Measurements from ENCODE around the gene MSLN. TPM values are rescaled to one million over a fixed set of nuclear protein-coding genes. Genes with fewer than 3 reads are reported as not detected.
"Not testable (repeated sequence)": the region's sequence is repeated elsewhere in the genome, so short reads cannot be mapped to it uniquely, and the experiment has no call there.

Gene MSLN
- total RNA-seq, 2 donors from 2014 or later: not detected

DNA sequence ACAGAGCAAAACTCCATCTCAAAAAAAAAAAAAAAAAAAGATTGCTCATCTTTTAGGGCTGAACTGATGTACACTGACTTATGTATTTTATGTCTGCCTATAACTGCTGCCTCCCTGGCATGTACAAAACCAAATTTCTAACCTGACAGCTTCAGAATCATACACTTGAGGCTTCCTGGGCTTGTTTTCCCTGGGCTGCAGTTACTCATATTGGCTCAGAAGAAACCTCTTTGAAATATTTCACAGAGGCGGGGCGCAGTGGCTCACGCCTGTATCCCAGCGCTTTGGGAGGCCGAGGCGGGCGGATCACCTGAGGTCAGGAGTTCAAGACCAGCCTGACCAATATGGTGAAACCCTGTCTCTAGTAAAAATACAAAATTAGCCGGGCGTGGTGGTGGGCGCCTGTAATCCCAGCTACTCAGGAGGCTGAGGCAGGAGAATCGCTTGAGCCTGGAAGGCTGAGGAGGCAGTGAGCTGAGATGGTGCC lies 6.4 kb upstream of the MSLN start:
- H3K9me3 Mint-ChIP-seq; H3K4me3 Mint-ChIP-seq; H3K4me1 Mint-ChIP-seq; H3K27ac Mint-ChIP-seq; H3K27me3 Mint-ChIP-seq; H3K36me3 Mint-ChIP-seq (ENCODE audit: low read depth); ATAC-seq (replicated peaks): not testable (repeated sequence)

DNA sequence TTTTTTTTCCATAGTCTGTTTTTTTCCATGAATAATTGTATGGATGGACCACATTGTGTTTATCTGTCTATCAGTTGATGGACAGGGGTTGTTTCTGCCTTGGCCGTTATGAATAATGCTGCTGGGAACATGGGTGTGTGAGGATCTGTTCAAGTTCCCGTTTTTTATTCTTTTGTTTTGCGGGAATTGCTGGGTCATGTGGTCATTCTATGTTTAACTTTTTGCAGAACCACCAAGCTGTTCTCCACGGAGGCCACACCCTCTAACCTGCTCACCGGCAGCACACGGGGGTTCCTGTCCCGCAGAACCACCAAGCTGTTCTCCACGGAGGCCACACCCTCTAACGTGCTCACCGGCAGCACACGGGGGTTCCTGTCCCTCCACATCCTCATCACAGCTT lies 5.9 kb upstream of the MSLN start:
- Mint-ChIP-seq H3K4me1 (no peaks in the 10 kb centered on the region), H3K27ac (no peak overlapping the region), H3K27me3 (peaks cover 5% of the 10 kb centered on the region), H3K9me3 (no peaks in the 10 kb centered on the region), H3K4me3 (no peak overlapping the region), H3K36me3 (ENCODE audit: low read depth) (no peaks in the 10 kb centered on the region)
- no peak for ATAC-seq (replicated peaks)

DNA sequence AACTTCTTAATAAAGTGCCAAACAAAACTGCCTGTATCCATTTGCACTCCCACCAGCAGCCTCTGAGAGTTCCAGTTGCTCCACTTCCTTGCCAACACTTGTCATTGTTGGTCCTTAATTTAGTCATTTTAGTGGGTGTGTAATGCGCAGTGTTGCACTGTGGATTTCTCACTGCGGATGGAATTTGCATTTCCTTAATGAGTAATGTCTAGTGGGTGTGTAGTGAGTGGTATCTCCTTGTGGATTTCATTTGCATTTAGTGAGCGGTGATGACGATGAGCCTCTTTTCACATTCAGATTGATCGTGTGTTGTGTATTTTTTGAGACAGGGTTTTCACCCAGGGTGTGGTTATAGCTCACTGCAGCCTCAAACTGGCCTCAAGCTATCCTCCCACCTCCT lies 4.1 kb upstream of the MSLN start:
- ATAC-seq (replicated peaks): peak; percentile 95
- H3K4me1 Mint-ChIP-seq: no peaks in the 10 kb centered on the region
- no peak overlapping the region for H3K27ac Mint-ChIP-seq
- no peaks in the 10 kb centered on the region for H3K36me3 Mint-ChIP-seq (ENCODE audit: low read depth)
- peaks cover 5% of the 10 kb centered on the region for H3K27me3 Mint-ChIP-seq
- no peak overlapping the region for H3K4me3 Mint-ChIP-seq
- H3K9me3 Mint-ChIP-seq: no peaks in the 10 kb centered on the region

DNA sequence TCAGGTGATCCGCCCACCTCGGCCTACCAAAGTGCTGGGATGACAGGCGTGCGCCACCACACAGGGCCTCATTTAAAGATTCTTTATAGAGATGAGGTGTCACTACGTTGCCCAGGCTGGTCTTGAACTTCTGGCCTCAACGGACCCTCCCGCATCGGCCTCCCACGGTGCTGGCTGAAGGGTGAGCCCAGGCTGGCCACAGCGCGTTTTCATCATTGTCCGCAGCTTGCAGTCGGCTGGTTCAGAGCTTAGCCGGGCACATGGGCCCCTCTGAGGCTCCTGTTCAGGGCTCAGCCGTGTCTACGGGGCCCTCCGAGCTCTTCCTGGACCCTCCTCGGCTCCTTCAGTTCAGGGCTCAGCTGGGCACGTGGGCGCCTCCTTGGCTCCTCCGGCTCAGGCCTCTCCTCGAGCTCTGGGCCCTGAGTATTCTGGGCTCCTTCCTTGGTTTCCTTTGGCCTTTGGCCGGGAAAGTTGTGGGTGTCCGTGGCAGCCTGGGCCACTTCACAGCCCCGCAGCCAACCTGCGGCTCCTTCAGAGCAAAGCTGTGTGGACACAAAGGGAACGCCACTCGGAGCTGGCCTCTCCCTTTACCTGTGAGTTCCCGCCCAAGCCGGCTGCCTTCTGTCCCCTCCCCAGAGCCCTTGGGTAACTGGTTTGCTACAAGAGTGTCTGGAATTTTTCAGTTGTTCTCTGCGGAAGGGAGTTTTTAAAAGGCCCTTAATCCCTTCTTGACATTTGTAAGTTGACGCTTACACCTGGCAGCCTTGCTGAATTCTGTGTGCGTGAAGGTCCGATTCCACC lies 1.2 kb upstream of the MSLN start:
- H3K27me3 Mint-ChIP-seq: peaks cover 5% of the 10 kb centered on the region
- H3K36me3 Mint-ChIP-seq (ENCODE audit: low read depth): no peaks in the 10 kb centered on the region
- no peaks in the 10 kb centered on the region for H3K9me3 Mint-ChIP-seq
- no peak overlapping the region for H3K4me3 Mint-ChIP-seq
- no peaks in the 10 kb centered on the region for H3K4me1 Mint-ChIP-seq
- H3K27ac Mint-ChIP-seq: no peak overlapping the region
- no peak for ATAC-seq (replicated peaks)

DNA sequence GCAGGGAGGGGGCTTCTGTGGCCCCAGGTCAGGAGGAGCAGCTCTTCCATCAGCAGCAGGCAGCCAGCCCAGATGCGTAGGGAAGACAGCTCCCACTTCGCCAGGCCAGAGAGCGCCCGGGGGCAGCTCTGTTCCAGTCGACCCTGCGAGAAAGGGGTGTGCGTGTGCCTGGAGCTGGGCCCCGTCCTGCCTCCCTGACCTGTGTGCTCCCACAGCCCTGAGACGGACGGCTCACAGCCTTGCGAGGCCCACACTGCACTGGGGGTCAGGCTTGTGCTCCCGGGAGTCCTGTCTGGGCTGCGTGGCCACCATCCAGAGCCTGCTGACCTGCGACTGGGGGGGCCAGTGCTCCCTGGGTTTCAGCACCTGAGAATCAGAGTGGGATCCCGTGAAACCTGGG lies 469 bp upstream of the MSLN start:
- Mint-ChIP-seq H3K27ac (no peak overlapping the region), H3K27me3 (peaks cover 5% of the 10 kb centered on the region), H3K4me3 (no peak overlapping the region), H3K36me3 (ENCODE audit: low read depth) (no peaks in the 10 kb centered on the region), H3K4me1 (no peaks in the 10 kb centered on the region), H3K9me3 (no peaks in the 10 kb centered on the region)
- no peak for ATAC-seq (replicated peaks)

DNA sequence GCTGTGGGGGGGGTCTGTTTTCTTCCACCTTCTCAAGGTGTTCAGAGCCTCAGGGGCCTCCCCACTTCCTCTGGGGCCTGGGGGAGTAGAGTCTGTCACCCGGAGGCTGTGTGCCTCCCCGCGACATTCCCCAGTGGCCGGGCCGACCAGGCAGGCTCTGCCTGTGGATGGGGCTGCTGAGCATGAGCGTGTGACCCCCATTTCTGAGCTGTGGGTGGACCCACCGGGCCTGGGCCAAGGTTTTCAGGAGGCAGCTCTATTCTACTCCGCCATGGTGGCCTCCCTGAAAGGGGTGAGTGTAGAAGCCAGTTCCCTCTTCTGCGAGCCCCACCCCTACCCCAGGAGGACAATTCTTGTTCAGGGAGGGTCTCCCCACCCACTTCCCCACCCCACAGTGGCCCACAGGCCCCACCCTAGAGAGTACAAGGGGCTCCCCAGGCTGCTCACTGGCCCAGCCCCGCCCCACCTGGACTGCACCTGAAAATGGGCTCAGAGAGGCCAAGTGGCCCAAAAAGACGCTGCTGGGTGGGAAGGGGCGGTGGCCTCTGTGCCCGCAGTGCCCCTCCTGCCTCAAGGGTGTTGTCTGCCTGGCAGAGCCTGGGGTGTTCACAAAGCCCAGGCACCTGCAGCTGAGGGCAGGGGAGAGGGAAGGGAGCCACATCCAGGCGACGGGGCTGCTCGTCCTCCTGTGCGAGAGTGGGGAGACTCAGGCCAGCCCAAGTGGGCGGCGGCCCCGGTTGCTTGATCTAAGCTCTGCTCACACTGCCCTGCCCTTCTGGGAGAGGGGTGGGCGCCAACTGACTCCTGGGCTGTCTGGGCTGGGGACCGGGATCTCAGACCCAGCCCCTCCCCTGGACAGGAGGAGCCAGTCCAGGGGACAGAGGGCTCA lies 1.3 kb downstream of the MSLN start:
- Mint-ChIP-seq H3K27me3 (peaks cover 5% of the 10 kb centered on the region), H3K27ac (no peak overlapping the region), H3K4me1 (no peaks in the 10 kb centered on the region), H3K36me3 (ENCODE audit: low read depth) (no peaks in the 10 kb centered on the region), H3K4me3 (no peak overlapping the region), H3K9me3 (no peaks in the 10 kb centered on the region)
- no peak for ATAC-seq (replicated peaks)

DNA sequence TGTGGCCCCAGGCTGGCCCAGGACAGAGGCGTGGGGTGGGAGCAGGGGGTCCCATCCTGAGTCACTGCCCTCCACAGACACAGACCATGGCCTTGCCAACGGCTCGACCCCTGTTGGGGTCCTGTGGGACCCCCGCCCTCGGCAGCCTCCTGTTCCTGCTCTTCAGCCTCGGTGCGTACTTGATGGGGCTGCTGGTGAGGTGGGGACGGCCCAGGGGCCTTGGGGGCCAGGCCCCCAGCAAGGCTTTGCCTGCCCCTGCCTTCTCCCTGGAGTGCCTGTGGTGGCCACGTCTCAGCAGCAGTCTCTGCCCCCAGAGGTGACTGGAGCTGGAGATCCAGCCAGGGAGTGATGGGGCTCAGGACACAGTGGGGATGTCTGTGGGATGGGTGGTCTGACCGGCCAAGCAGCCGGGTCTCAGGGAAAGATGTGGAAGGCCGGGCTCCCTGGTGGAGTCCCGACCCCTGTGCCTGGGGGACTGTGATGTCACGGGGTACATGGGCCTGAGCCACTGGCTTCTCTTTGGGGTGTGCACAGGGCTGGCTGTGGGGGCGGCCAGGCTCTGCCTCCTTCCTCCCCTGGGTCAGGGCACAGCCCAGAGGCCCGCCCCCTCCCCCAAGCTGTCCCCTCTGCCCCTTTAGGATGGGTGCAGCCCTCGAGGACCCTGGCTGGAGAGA lies 2.2 kb downstream of the MSLN start:
- Mint-ChIP-seq H3K27ac (no peak overlapping the region), H3K4me3 (no peak overlapping the region), H3K36me3 (ENCODE audit: low read depth) (no peaks in the 10 kb centered on the region), H3K27me3 (peaks cover 2% of the 10 kb centered on the region), H3K9me3 (no peaks in the 10 kb centered on the region), H3K4me1 (no peaks in the 10 kb centered on the region)
- no peak for ATAC-seq (replicated peaks)

DNA sequence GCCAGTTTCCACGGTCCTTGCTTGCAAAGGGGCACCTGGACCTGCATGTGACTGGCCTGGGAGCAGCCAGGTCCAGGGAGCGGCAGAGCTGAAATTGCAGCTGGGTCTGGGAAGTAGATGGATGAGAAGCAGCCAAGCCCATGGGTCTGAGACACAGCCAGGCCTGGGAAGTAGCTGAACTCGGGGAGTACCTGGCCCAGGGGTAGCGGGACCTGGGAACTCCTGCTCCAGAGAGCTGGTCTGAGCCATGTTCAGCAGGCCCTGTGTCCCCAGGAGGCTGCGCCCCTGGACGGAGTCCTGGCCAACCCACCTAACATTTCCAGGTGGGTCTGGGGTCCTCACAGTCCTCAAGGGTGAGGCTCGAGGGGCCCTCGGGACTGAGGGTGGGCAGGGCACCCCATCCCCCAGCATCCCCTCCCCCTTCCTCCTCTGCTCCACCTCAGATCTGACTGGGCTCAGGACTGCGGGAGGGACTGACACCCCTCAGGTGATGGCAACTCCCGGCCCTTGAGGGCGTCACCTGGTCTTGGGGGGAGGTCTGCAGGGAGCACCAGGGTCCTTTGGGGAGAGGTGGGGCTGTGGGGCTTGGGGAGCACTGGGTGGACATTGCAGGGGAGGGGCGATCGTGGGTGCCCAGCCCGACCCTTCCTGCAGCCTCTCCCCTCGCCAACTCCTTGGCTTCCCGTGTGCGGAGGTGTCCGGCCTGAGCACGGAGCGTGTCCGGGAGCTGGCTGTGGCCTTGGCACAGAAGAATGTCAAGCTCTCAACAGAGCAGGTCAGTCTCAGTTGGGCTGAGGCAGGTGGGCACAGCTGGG lies 3.0 kb downstream of the MSLN start:
- ATAC-seq (replicated peaks): no peak

DNA sequence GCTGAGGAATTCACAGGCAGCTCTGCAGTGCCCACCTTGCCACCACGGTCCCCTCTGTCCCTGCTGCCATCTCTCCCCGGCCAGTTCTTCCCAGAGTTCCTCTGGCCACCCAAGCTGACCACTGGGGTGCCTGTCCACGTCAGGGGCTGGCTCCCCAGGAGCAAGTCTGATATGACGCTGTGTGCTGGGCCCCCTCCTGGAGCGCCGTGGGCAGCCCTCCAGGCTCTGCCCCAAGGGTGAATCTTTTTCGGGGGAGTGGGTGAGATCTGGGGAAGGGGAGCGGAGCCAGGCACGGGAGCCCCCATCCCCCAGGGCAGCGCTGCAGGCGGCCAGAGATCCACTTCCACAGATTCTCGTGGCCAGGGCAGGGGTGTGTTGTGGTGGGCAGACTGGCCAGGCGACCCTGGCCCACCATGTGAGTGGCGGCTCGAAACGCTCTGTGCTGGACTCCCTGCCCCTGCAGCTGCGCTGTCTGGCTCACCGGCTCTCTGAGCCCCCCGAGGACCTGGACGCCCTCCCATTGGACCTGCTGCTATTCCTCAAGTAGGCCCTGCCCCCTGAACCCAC lies 3.7 kb downstream of the MSLN start:
- no peaks in the 10 kb centered on the region for H3K27me3 Mint-ChIP-seq
- no peaks in the 10 kb centered on the region for H3K36me3 Mint-ChIP-seq (ENCODE audit: low read depth)
- H3K27ac Mint-ChIP-seq: no peak overlapping the region

More for the DNA sequence above, 3.0 kb downstream of the MSLN start:
- Mint-ChIP-seq H3K4me1 (no peaks in the 10 kb centered on the region), H3K27me3 (no peaks in the 10 kb centered on the region), H3K4me3 (no peak overlapping the region), H3K27ac (no peak overlapping the region), H3K9me3 (no peaks in the 10 kb centered on the region), H3K36me3 (ENCODE audit: low read depth) (no peaks in the 10 kb centered on the region)

DNA sequence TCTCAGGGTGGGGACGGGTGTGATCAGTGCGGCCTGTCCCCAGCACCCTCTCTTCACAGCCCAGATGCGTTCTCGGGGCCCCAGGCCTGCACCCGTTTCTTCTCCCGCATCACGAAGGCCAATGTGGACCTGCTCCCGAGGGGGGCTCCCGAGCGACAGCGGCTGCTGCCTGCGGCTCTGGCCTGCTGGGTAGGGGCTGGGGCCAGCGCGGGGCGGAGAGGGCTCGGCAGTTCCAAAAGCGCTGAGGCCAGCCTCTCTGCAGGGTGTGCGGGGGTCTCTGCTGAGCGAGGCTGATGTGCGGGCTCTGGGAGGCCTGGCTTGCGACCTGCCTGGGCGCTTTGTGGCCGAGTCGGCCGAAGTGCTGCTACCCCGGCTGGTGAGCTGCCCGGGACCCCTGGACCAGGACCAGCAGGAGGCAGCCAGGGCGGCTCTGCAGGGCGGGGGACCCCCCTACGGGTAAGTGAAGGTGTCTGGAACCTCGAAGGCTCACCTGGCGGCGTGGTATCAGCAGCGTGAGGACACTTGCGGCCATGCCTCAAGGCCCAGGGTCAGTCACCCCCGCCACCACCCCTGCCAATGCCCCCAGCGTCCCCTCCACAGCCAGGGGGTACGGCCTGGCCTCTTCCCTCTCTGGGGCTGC lies 4.4 kb downstream of the MSLN start:
- no peak for ATAC-seq (replicated peaks)
- Mint-ChIP-seq H3K36me3 (ENCODE audit: low read depth) (no peaks in the 10 kb centered on the region), H3K27me3 (no peaks in the 10 kb centered on the region), H3K4me3 (no peak overlapping the region), H3K27ac (no peak overlapping the region), H3K4me1 (no peaks in the 10 kb centered on the region), H3K9me3 (no peaks in the 10 kb centered on the region)

More for the DNA sequence above, 3.7 kb downstream of the MSLN start:
- Mint-ChIP-seq H3K9me3 (no peaks in the 10 kb centered on the region), H3K4me3 (no peak overlapping the region), H3K4me1 (no peaks in the 10 kb centered on the region)
- no peak for ATAC-seq (replicated peaks)

DNA sequence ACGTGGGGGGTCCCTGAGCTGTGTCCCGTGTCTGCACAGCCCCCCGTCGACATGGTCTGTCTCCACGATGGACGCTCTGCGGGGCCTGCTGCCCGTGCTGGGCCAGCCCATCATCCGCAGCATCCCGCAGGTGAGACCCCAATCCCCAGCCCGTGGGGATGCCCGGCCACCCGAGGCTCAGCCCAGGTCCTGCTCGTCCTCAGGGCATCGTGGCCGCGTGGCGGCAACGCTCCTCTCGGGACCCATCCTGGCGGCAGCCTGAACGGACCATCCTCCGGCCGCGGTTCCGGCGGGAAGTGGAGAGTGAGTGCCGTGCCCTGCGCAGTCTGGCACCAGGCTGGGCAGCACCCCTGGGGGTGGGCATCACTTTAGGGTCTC lies 4.9 kb downstream of the MSLN start:
- ATAC-seq (replicated peaks): no peak
- no peaks in the 10 kb centered on the region for H3K36me3 Mint-ChIP-seq (ENCODE audit: low read depth)

DNA sequence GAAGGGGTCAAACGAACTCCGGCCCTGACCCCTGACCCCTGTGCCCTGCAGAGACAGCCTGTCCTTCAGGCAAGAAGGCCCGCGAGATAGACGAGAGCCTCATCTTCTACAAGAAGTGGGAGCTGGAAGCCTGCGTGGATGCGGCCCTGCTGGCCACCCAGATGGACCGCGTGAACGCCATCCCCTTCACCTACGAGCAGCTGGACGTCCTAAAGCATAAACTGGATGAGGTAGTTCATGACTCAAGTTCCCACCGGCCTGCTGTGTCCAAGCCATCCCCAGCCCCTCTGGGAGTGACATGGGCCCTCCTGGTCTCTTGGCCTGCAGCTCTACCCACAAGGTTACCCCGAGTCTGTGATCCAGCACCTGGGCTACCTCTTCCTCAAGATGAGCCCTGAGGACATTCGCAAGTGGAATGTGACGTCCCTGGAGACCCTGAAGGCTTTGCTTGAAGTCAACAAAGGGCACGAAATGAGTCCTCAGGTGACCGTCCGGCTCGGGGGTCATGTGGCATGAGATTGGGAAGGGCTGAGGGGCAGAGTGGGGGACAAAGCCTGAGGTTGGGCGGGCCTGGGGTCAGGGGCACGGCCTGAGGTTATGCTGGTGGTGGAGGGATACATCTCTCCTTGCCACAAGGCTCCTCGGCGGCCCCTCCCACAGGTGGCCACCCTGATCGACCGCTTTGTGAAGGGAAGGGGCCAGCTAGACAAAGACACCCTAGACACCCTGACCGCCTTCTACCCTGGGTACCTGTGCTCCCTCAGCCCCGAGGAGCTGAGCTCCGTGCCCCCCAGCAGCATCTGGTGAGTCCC lies 5.7 kb downstream of the MSLN start:
- Mint-ChIP-seq H3K27ac (no peak overlapping the region), H3K9me3 (no peaks in the 10 kb centered on the region), H3K27me3 (no peaks in the 10 kb centered on the region), H3K4me1 (no peaks in the 10 kb centered on the region), H3K4me3 (no peak overlapping the region), H3K36me3 (ENCODE audit: low read depth) (no peaks in the 10 kb centered on the region)
- no peak for ATAC-seq (replicated peaks)

More for the DNA sequence above, 4.9 kb downstream of the MSLN start:
- H3K27ac Mint-ChIP-seq: no peak overlapping the region
- no peaks in the 10 kb centered on the region for H3K9me3 Mint-ChIP-seq
- no peak overlapping the region for H3K4me3 Mint-ChIP-seq
- no peaks in the 10 kb centered on the region for H3K27me3 Mint-ChIP-seq
- no peaks in the 10 kb centered on the region for H3K4me1 Mint-ChIP-seq
